Cardiac fibroblast (primary cell): ENCODE measurements around the gene DGKG.

Experiments
- DNase-seq, 2 donors: peaks; one replicate each; pipeline versions ENCODE4 v3.0.0 to v3.0.0-alpha.2; 2010; ENCODE audit warnings: low read depth in 2 of 2
- H3K4me3 ChIP-seq, 2 donors: replicated peaks in 1 of 2; 1 replicate in 1 of 2; 2 replicates in 1 of 2; pipeline ENCODE4 v1.5.1; 2011; ENCODE audit warnings: low read depth in 2 of 2, low read length in 2 of 2, mild to moderate bottlenecking in 2 of 2, moderate library complexity in 1 of 2
- TF ChIP-seq, protein P1 (sequence below): IDR thresholded peaks from one replicate; pipeline ENCODE4 v1.5.1; 2011; ENCODE audit warnings: low read depth, mild to moderate bottlenecking, low read length, inconsistent platforms

The DGKG gene

DNA sequence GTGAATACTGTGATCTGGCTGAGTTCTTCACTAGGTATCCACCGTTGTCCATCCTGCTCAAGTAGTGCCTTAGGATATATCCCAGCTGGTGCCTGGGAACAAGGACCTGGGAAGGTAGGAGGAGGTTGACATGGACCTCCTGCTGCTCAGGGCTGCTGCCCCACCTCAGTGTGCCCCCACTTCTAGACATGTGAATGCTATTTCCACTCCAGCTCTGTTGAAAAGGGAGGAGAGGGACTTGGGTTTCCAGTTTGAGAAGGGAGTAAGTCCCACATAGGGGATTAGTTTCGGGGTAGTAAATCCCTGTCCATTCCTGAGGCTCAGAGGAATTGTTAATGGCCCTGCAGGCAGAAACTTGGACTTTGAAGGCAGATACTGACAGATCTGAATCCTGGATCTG, 220.2 kb downstream of the DGKG start:
- H3K4me3 ChIP-seq = no peak overlapping the region
- DNase-seq = no peak
- TF ChIP-seq, protein P1, sequence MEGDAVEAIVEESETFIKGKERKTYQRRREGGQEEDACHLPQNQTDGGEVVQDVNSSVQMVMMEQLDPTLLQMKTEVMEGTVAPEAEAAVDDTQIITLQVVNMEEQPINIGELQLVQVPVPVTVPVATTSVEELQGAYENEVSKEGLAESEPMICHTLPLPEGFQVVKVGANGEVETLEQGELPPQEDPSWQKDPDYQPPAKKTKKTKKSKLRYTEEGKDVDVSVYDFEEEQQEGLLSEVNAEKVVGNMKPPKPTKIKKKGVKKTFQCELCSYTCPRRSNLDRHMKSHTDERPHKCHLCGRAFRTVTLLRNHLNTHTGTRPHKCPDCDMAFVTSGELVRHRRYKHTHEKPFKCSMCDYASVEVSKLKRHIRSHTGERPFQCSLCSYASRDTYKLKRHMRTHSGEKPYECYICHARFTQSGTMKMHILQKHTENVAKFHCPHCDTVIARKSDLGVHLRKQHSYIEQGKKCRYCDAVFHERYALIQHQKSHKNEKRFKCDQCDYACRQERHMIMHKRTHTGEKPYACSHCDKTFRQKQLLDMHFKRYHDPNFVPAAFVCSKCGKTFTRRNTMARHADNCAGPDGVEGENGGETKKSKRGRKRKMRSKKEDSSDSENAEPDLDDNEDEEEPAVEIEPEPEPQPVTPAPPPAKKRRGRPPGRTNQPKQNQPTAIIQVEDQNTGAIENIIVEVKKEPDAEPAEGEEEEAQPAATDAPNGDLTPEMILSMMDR = no peak

DNA sequence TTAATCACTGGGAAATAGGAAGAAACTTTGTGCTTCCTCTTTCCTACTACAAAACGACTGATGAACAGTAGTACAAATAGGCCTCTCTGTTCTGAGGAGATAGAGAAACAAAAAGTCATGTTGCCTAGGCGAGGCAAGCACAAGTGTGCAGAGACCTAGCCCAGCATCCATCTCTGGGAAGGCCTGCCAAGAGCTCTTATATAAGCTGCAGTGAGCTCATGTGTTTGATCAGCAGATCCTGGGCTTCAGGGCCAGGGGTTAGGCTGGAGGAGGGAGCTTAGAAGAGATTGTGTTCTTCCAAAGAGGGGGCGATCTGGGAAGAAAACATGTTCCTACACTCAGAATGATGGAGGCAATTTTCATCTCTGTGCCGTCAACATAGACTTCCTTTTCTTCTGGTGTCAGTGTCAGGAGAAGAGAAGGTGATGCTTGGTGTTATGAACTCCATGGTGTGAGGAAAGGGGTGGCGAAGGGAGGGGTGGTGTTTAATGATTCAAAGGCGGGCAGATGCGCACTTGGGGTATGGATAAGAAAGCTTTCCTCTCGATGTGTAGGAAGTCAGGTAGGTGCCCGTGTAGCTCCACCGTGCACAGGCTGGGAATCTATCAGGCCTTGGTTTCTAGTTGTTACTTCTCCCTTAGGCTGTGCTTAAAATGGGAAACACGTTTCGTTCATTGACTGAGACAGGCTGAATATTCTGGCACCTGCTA, 223.6 kb downstream of the DGKG start:
- DNase-seq = no peak
- H3K4me3 ChIP-seq = no peak overlapping the region
- TF ChIP-seq, protein P1 = no peak

DNA sequence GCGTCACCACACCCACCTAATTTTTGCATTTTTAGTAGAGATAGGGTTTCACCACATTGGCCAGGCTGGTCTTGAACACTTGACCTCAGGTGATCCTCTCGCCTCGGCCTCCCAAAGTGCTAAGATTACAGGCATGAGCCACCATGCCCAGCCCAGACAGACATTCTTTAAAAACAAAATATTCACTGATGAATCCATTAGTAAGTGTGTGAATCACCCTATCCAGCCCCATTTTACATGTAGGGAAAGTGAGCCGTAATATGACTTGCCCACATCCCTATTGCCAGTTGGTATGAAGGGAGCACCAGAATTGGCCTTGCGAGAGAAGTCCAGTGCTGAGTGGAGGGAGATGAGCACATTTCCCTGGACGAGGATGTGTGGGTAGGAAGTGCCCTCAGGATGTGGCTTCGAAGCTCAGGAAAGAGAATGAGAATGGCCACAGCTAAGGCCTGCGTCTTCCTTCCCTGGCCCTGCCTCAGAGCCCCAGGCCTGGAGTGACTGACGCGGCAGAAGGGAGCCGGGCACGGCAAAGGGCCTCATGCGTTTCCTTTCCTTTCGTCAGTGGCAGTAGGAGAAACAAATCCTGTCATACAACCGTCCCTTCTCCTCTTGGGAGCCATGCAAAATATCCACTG, 224.9 kb downstream of the DGKG start:
- no peak overlapping the region for H3K4me3 ChIP-seq
- no peak for DNase-seq
- TF ChIP-seq, protein P1 = no peak

DNA sequence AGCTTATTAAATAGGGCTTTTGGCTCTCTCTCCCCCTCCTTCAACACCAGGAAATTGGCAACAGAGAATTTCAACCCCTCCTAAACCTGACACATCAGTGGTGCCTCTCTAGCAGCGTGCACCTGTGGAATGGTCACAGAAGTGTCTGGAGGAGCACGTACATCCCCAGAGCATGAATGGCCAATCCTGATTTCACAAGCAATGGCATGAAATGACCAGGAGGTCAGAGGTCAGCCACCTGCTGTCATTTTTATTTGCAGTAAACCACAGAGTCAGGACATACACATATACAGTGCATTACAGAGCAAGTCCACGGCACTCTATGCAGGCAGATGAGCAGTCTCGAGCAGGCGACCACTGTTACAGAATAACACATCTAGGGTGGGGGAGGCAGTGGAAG, 228.1 kb downstream of the DGKG start:
- no peak for DNase-seq

DNA sequence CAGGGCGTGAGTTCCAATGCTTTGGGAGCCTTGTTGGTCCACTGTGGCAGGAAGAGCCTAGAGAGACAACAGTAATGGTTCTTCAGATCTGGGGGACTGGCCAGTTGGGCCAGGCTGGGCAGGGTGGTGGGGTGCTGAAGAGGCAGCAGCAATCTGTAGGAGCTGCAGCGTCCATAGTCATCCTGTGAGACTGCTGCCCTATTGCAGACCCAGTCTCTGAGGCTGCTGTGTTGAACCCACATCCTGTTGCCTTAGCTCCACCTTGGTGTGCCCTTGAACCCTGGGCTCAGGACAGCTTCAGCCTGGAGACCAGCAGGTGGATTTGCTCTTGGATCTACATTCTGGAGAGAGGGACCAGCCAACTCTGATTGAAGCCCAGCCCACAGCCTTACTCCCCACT, 229.5 kb downstream of the DGKG start:
- TF ChIP-seq, protein P1 = no peak
- DNase-seq = no peak
- H3K4me3 ChIP-seq = no peak overlapping the region

More for the DNA sequence above, 228.1 kb downstream of the DGKG start:
- H3K4me3 ChIP-seq = no peak overlapping the region
- TF ChIP-seq, protein P1 = no peak

DNA sequence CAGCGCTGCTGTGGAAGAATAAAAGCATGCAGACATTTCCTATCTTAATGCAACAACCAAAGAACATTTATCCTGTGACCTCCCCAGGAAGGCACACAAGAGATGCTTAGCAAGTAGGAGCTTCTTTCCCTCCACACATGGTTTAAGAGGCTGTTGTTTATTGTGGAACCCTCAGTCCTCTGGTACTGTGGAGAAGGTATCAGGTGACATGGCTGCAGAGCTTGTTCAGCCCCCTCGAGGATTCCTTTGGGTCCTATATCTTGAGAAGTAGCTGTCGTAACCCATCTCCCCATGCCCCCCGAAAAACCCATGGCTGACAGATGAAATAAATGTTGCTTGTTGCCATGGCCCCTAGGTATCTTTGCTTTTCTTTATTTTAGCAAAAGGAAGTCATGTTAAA, 232.8 kb downstream of the DGKG start:
- DNase-seq = no peak
- TF ChIP-seq, protein P1 = no peak
- H3K4me3 ChIP-seq = no peak overlapping the region

GRCh38 chr3:186128158-186128557, 233.9 kb downstream of the DGKG start:
- H3K4me3 ChIP-seq = no peak overlapping the region
- TF ChIP-seq, protein P1 = no peak
- DNase-seq = no peak
